Activated CD8-positive, alpha-beta memory T cell treated with anti-CD3 and anti-CD28 coated beads for 36 hours (primary cell): ENCODE measurements around the gene TNIK. TPM values are rescaled to one million over a fixed set of nuclear protein-coding genes. Genes with fewer than 3 reads are reported as not detected.

Experiments used
- CTCF ChIA-PET: fragments of 350-600 bp; sonication (Branson Sonifier 250); formaldehyde crosslinking; loops from one replicate; lab custom pipeline; 2021; ENCODE audit warnings: antibody characterized with exemption; lab: Charles Lee
- POLR2A ChIA-PET: fragments of 350-600 bp; sonication (Branson Sonifier 250); formaldehyde crosslinking; loops from one replicate; lab custom pipeline; 2021; ENCODE audit warnings: antibody characterized with exemption; lab: Charles Lee
- total RNA-seq, 2 experiments: library from RNA; stranded (reverse); gene quantifications; one replicate each; pipeline ENCODE4 v1.2.3, GENCODE V29; 2021

TNIK gene
- total RNA-seq, 2 experiments from 2014 or later: 15.4 to 17.8 TPM

- POLR2A ChIA-PET: no interaction called here
- CTCF ChIA-PET: interaction anchor here (0.6 kb wide), 1 partner anchor 344 kb away, joined by 4 read pairs; no protein-coding TSS in a partner anchor
Measured at GRCh38 chr3:171342200-171342599, 118.0 kb downstream of the TNIK start.

DNA sequence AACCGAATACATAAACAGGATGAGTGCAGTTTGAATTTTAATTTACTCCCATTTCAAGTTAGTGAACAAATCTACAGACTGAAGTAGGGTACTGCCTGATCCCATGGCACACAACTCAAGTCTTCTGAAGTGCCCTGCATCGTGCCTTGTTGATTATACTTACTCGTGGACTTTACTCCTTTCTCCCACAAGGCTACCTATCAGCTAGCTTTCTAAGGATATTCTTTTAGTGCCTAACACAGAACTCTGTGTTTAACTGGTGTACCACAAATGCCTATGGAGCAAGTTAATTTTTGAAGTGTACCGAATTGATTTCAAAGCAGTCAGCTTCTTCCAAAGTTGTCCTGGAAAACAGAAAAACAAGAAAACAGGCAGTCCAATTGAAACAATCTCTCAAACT, 119.8 kb downstream of the TNIK start:
- ChIA-PET POLR2A (no interaction called here), CTCF (interaction anchor here (0.8 kb wide), 1 partner anchor 226 kb away, joined by 3 read pairs; no protein-coding TSS in a partner anchor)

GRCh38 chr3:171339598-171339997, 120.6 kb downstream of the TNIK start:
- POLR2A ChIA-PET: no interaction called here
- CTCF ChIA-PET: no interaction called here

DNA sequence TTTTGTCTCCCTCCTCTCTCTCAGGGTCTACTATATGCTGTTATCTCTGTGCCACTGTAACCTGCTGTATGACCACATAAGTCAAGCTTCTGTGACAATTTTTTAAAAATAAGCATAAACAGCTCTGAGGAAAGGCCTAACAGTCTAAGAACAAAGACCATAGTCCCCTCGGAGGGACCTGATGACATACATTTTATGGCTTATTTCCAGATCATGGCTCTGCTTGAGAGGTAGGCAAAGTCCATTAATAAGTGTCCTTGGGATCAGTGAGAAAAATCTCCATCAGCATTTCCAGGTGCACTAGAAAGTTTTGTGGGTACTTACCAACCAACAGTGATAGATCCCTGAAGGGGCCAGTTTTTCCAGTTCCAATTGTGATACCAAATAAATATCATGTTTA, 123.8 kb downstream of the TNIK start:
- POLR2A ChIA-PET: no interaction called here
- CTCF ChIA-PET: no interaction called here

GRCh38 chr3:171335559-171335958, 124.6 kb downstream of the TNIK start:
- CTCF ChIA-PET: no interaction called here
- POLR2A ChIA-PET: no interaction called here

GRCh38 chr3:171334465-171334811, 125.8 kb downstream of the TNIK start:
- CTCF ChIA-PET: interaction anchor here (0.5 to 0.7 kb wide), 2 partner anchors 376 to 882 kb away, joined by 3 to 4 read pairs; no protein-coding TSS in a partner anchor
- POLR2A ChIA-PET: no interaction called here

DNA sequence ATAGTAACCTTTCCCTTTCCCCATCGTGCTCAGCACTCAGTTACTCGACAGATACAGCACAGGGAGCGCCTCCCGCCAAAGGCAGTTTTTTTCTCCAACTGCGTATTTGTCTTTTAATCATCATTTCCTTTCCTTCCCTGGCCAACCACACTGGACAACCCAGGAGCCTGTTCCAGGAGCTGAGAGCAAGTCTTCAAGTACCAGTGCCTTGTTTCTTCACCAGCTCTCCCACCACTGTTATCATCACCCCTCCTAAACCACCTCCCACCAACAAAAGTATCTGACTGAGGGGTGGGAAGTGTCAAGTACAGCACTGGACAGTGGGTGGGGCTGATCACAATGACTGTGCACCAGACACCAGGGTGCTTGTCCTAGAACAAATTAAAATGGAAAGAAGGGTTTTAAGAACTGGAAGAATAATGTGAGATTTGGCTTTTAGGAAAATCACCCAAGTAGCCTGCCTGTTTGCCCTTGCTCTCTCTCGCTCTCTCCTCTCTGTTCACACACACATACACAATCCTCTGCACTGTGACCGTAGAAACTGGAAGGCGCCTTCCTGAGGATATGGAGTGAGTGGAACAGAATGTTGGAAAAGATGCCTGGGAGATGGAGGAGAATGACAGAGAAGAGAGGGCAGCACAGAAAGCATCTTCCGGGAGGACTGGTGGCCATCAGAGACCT, 126.3 kb downstream of the TNIK start:
- CTCF ChIA-PET: interaction anchor here (0.5 to 0.7 kb wide), 2 partner anchors 377 to 882 kb away, joined by 3 to 4 read pairs; no protein-coding TSS in a partner anchor
- POLR2A ChIA-PET: no interaction called here

- ChIA-PET POLR2A (no interaction called here), CTCF (no interaction called here)
Measured at GRCh38 chr3:171330938-171331337, 129.3 kb downstream of the TNIK start.

DNA sequence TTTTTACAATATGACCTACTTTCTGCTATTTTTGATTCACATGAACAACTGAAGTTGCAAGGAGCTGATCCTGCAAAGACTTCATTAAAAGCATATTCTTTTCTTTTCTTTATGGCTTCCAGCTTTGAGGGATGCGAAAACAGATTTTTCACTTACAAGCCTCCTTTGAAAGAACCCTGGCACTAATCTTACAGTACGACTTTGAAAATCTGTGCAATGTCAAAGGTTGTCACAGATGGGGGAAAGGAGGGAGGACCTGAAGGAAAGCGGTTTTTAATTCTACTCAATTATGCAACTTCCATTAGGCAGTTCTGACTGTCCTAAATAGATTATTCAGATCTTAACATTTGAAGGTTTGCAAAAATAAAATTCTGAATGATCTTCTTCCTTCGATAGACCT, 130.5 kb downstream of the TNIK start:
- ChIA-PET POLR2A (no interaction called here), CTCF (interaction anchor here (1.8 kb wide), 1 partner anchor 17 kb away, joined by 7 read pairs; no protein-coding TSS in a partner anchor)

DNA sequence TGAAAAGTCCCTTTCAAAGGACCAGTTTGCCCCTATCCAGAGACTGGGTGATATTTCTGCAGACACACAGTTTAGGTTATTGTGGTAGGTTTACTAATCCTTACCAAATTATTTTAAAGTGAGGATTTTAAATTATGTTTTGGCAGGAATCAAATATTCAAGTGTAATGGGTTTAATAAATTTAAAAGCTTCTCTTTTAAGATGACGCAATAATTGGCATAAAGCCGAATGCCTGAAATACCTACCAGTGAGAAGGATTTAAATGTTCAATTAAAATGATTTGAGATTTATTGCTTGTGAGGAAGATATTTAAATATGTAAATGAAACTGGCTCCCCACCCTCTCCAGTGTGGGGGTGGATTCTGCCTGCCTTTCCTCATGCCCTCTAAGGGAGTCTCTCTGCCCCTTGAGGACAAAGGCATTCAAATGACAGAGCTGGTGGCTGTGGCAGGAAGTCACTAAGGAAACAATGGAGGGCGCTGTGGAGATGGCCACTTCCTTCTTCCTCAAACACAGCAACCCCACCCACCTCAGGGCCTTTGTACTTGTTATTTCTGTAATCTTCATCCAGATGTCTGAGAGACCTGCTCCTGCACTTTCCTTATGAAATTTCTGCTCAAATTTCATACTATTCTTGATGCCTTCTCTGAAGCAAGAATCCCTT, 131.7 kb downstream of the TNIK start:
- ChIA-PET POLR2A (no interaction called here), CTCF (interaction anchor here (1.8 kb wide), 1 partner anchor 19 kb away, joined by 7 read pairs; no protein-coding TSS in a partner anchor)

- CTCF ChIA-PET: interaction anchor here (1.8 kb wide), 1 partner anchor 20 kb away, joined by 7 read pairs; no protein-coding TSS in a partner anchor
- POLR2A ChIA-PET: no interaction called here
Measured at GRCh38 chr3:171327441-171328174, 132.6 kb downstream of the TNIK start.

DNA sequence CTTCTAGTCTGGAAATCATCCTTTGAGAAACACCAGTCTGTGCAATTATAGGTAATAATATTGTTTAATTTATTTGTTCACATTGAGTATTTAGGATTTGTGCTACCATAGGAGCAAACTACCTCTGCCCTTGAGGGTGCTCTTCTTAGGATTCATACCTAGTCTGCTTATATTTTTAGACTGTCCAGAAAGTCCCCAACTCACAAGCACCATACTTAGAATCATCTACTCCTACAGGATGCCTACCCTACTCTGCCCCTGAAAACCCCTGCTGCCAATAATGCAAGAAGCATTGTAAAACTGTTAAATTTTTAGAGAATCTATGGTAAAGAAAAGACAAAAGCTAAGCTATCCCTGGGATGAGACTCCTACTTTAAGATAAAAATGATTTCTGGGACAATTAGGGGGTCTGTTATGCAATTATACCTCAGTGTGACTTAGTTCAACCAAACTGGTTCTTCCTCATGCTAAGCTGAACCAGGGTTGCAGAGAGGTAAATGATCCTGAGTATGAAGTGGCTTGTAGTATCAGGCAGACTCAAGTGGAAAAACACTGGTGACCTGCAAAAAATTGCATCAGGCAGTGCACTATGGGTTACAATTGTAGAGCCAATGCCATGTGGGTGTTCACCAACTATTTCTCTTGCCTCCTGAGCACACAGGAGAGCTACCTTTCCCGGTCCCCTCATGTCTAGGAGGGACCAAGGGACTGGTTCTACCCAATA, 133.3 kb downstream of the TNIK start:
- CTCF ChIA-PET: no interaction called here
- POLR2A ChIA-PET: no interaction called here

DNA sequence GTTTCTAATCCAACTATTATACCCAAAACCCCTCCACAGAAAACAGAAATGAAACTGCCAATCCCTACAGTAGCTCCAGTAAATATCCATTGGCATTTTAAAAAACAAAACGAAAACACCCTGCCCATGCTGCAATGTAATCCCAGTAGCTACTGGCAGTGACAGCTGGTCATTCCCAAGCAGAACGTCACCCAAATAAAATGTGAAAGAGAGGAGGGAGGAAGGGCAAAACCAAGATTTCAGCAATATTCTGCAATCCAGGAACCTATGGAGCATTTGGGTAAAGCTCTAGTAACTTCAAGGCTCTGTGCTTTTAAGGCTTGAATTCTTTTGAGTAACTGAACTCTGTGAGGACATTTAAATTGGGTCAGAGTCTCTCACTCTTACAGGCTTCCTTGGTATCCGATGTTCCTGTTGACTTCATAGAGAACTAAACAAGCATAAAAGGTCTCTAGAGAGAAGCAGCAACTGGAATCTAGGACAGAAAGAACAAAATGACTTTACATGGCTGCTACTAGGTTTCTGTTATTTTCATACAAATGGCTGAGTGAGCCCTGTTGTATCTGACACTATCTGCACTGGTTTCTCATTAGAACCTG, 136.2 kb downstream of the TNIK start:
- ChIA-PET POLR2A (no interaction called here), CTCF (no interaction called here)

GRCh38 chr3:171321559-171322360, 138.4 kb downstream of the TNIK start:
- POLR2A ChIA-PET: no interaction called here
- CTCF ChIA-PET: no interaction called here

- ChIA-PET POLR2A (no interaction called here), CTCF (no interaction called here)
Measured at GRCh38 chr3:171320750-171321558, 139.3 kb downstream of the TNIK start.

- ChIA-PET POLR2A (no interaction called here), CTCF (no interaction called here)
Measured at GRCh38 chr3:171317171-171317570, 143.0 kb downstream of the TNIK start.

DNA sequence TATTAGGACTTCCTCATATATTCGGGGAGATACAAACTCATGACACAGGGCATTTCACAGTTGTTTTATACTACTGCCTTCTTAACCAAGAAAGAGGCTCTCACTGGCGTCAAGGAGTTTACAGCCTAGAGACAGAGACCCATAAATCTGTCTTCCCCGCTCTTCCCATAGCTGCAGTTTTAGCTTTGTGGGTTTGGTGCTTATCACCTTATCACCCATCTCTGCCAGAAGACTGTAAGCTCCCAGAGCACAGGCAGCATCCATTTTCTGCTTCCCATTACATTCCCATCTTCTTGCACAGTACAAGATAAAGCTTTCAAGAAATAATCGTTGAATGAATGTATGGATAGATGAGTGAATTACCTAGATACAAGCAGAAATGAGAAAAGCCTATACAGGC, 144.3 kb downstream of the TNIK start:
- ChIA-PET CTCF (no interaction called here), POLR2A (no interaction called here)

GRCh38 chr3:171315101-171315500, 145.1 kb downstream of the TNIK start:
- ChIA-PET CTCF (no interaction called here), POLR2A (no interaction called here)
